Thoracic aorta (tissue), 2 donors: ENCODE measurements around the gene FADS6. TPM values are rescaled to one million over a fixed set of nuclear protein-coding genes. Genes with fewer than 3 reads are reported as not detected.

Experiments used
- ATAC-seq: fragments of 150-250 bp; one replicate; pipeline ENCODE4 v1.8.0; 2017; ENCODE audit warnings: low read depth; ENCODE audit not compliant: insufficient number of reproducible peaks, low FRiP score
- DNase-seq: peaks from one replicate; pipeline ENCODE4 v3.0.0-alpha.2; 2020; ENCODE audit warnings: low spot score
- H3K27ac ChIP-seq, 2 donors: fragments of 200-600 bp; sonication (generic); 1 replicate in 1 of 2; 2 replicates in 1 of 2; pipeline ENCODE4 v1.5.1; 2016; ENCODE audit warnings: mild to moderate bottlenecking in 2 of 2, moderate library complexity in 2 of 2
- H3K27me3 ChIP-seq: fragments of 200-600 bp; sonication (generic); replicated peaks from 2 replicates; pipeline ENCODE4 v1.6.0; 2016; ENCODE audit warnings: mild to moderate bottlenecking; ENCODE audit not compliant: insufficient read depth
- H3K36me3 ChIP-seq: fragments of 200-600 bp; sonication (generic); one replicate; pipeline ENCODE4 v1.5.1; 2016
- H3K4me1 ChIP-seq, 2 donors: fragments of 200-600 bp; sonication (generic); 1 replicate in 1 of 2; 2 replicates in 1 of 2; pipeline versions ENCODE4 v1.5.1 to v1.6.0; 2016; ENCODE audit warnings: low read depth in 2 of 2, mild to moderate bottlenecking in 1 of 2; ENCODE audit not compliant: control insufficient read depth in 1 of 2
- H3K4me3 ChIP-seq: fragments of 200-600 bp; sonication (generic); 2 replicates; pipeline ENCODE4 v1.5.1; 2016; ENCODE audit warnings: mild to moderate bottlenecking
- H3K9me3 ChIP-seq: fragments of 200-600 bp; sonication (generic); 2 replicates; pipeline ENCODE4 v1.5.1; 2016
- CTCF ChIP-seq: fragments of 200-600 bp; sonication (generic); IDR thresholded peaks from one replicate; pipeline ENCODE4 v1.5.1; 2019; ENCODE audit warnings: antibody characterized with exemption
- total RNA-seq, 2 donors: library from RNA; depleted of rRNA; stranded (reverse); fragments of >200 nt; gene quantifications; one replicate each; pipeline versions ENCODE4 v1.1.0 to v1.2.3, GENCODE V29; 2016

Gene FADS6
- total RNA-seq, 2 donors from 2014 or later: not detected

GRCh38 chr17:74827800-74828199 is 65.6 kb downstream of the FADS6 start:
- no peaks in the 10 kb centered on the region for H3K36me3 ChIP-seq
- ATAC-seq: no peak

More at GRCh38 chr17:74827800-74828199, 65.6 kb downstream of the FADS6 start:
- no peaks in the 10 kb centered on the region for H3K27me3 ChIP-seq
- H3K4me3 ChIP-seq: no peak overlapping the region
- no peak for TF ChIP-seq CTCF
- H3K9me3 ChIP-seq: no peaks in the 10 kb centered on the region
- DNase-seq: no peak
- no peak overlapping the region for H3K27ac ChIP-seq
- H3K4me1 ChIP-seq: no peaks in the 10 kb centered on the region

Other genes starting within 250 kb of the FADS6 start
- gene CD300LF, start 180.7 kb downstream of the FADS6 start, total RNA-seq: 1 to 10 TPM in 1 of 2 donors, not detected in 1; 2.3 TPM
- 1 to 10 TPM; 2.2 to 3.2 TPM for gene RAB37, start 156.4 kb downstream of the FADS6 start, total RNA-seq
- gene NHERF1, start 145.0 kb downstream of the FADS6 start, total RNA-seq: 10 to 100 TPM; 23.2 to 32.8 TPM
- gene NAT9, start 117.3 kb downstream of the FADS6 start, total RNA-seq: 10 to 100 TPM; 37.1 to 39.4 TPM
- gene GRIN2C, start 33.7 kb downstream of the FADS6 start, total RNA-seq: 1 to 10 TPM in 1 of 2 donors, under 1 TPM in 1; 0.42 to 1.4 TPM
- 1 to 10 TPM; 4.4 to 9.7 TPM for gene FDXR, start 20.6 kb downstream of the FADS6 start, total RNA-seq
- not detected for gene USH1G, start 29.6 kb upstream of the FADS6 start, total RNA-seq
- gene OTOP2, start 30.6 kb upstream of the FADS6 start, total RNA-seq: not detected
- not detected for gene OTOP3, start 42.3 kb upstream of the FADS6 start, total RNA-seq
- 10 to 100 TPM; 14.3 to 14.8 TPM for gene HID1, start 79.1 kb upstream of the FADS6 start, total RNA-seq
- gene CDR2L, start 94.0 kb upstream of the FADS6 start, total RNA-seq: 10 to 100 TPM; 26.4 to 29.8 TPM
- 10 to 100 TPM; 40.3 to 82.6 TPM for gene MRPL58, start 119.0 kb upstream of the FADS6 start, total RNA-seq
- gene ATP5PD, start 153.3 kb upstream of the FADS6 start, total RNA-seq: 100 to 1,000 TPM; 109 to 189 TPM
- 10 to 100 TPM; 18.7 to 22.7 TPM for gene KCTD2, start 153.6 kb upstream of the FADS6 start, total RNA-seq
- 10 to 100 TPM in 1 of 2 donors, 1 to 10 TPM in 1; 9.2 to 10.0 TPM for gene SLC16A5, start 194.3 kb upstream of the FADS6 start, total RNA-seq
- 1 to 10 TPM; 6.1 to 7.6 TPM for gene ARMC7, start 216.3 kb upstream of the FADS6 start, total RNA-seq
- 10 to 100 TPM; 57.9 to 80.0 TPM for gene NT5C, start 238.1 kb upstream of the FADS6 start, total RNA-seq